Skeletal muscle tissue (tissue), 4 donors: ENCODE data around the gene TRIO. TPM values are rescaled to one million over a fixed set of nuclear protein-coding genes. Genes with fewer than 3 reads are reported as not detected.

Experiments used
- H3K27ac ChIP-seq: one replicate; pipeline ENCODE4 v1.7.0; 2013; ENCODE audit warnings: mild to moderate bottlenecking, low read depth, low read length, inconsistent platforms
- H3K27me3 ChIP-seq, 3 donors: one replicate each; pipeline ENCODE4 v1.7.0; 2013; ENCODE audit warnings: low read length in 3 of 3; ENCODE audit not compliant: control insufficient read depth in 3 of 3, insufficient read depth in 3 of 3
- H3K36me3 ChIP-seq, 3 donors: one replicate each; pipeline ENCODE4 v1.7.0; 2013; ENCODE audit warnings: low read length in 3 of 3; ENCODE audit not compliant: control insufficient read depth in 3 of 3, insufficient read depth in 3 of 3
- H3K4me1 ChIP-seq, 3 donors: one replicate each; pipeline ENCODE4 v1.7.0; 2013; ENCODE audit warnings: low read length in 3 of 3, mild to moderate bottlenecking in 3 of 3; ENCODE audit not compliant: control insufficient read depth in 3 of 3, insufficient read depth in 3 of 3
- H3K4me3 ChIP-seq, 3 donors: one replicate each; pipeline ENCODE4 v1.7.0; 2013; ENCODE audit warnings: low read length in 3 of 3
- H3K9ac ChIP-seq, 3 donors: one replicate each; pipeline ENCODE4 v1.7.0; 2013; ENCODE audit warnings: low read length in 3 of 3, mild to moderate bottlenecking in 3 of 3, moderate library complexity in 2 of 3, low read depth in 1 of 3
- H3K9me3 ChIP-seq, 3 donors: one replicate each; pipeline ENCODE4 v1.7.0; 2013; ENCODE audit warnings: low read length in 3 of 3; ENCODE audit not compliant: control insufficient read depth in 3 of 3
- total RNA-seq: library from RNA; depleted of rRNA; stranded (reverse); fragments of >200 nt; gene quantifications from one replicate; pipeline ENCODE4 v1.2.3, GENCODE V29; 2014
- donor health status: Osteomylitis.

Gene TRIO
- total RNA-seq, 1 donor from 2014 or later: 200 TPM

- Histone ChIP-seq H3K27ac (no peak overlapping the region), H3K36me3 (peaks cover 13 to 22% (median 17%) of the 10 kb centered on the region in 3 donors), H3K4me1 (peaks cover 3 to 15% (median 11%) of the 10 kb centered on the region in 3 donors), H3K4me3 (no peak overlapping the region), H3K27me3 (no peaks in the 10 kb centered on the region), H3K9ac (no peak overlapping the region), H3K9me3 (no peaks in the 10 kb centered on the region)
Measured at GRCh38 chr5:14306329-14306815, 163.2 kb downstream of the TRIO start.

DNA sequence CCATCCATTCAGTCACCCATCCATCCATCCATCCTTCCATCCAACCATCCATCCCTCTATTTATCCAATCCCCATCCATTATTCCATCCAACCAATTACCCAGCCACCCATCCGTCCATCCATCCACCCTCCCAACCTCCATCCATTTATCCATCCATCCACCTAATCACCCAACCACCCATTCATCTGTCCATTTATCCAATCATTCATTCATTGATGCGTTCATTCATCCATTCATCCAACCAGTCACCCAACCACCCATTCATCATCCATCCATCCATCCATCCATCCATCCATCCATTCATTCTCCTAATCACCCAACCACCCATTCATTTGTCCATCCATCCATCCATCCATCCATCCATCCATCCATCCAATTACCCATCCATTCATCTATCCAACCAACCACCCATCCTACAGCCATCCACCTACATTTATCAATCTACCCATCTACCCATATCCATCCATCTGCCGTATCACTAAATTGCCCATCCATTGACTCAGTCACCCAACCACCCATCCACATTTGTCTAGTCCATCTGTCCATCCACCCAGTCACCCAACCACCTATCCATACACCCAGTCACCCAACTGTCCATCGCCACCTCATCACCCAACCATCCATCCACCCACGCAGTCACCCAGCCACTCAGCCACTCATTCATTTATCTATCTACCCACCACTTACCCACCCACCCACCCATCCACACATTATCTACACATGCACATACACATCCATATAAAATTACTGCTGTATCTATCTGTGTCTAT is 165.4 kb downstream of the TRIO start:
- Histone ChIP-seq H3K9me3 (no peaks in the 10 kb centered on the region), H3K27me3 (no peaks in the 10 kb centered on the region), H3K9ac (no peak overlapping the region), H3K36me3 (peaks cover 13 to 21% (median 20%) of the 10 kb centered on the region in 3 donors), H3K4me1 (peaks cover 0 to 12% (median 4%) of the 10 kb centered on the region in 3 donors), H3K4me3 (no peak overlapping the region), H3K27ac (no peak overlapping the region)

DNA sequence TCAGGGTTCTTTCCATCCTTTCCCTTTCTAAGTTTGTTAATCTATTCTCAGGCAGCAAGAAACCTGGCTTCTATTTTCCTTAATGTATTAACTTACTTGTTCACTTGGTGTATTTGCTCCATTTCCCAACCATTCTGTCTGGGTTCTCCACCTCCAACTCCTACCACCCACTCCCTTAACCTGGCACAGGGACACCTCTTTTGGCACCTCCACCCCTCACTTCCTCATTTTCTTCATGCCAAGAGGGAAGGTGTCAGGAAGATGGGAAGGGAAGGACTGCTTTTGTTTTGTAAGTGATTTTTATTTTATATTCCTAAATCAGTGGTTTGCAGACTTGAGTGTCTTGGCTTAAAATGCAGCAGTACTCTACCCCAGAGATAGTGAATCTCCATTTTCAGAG is 166.1 kb downstream of the TRIO start:
- Histone ChIP-seq H3K9me3 (no peaks in the 10 kb centered on the region), H3K4me3 (no peak overlapping the region), H3K36me3 (peaks cover 13 to 21% (median 20%) of the 10 kb centered on the region in 3 donors), H3K27ac (no peak overlapping the region), H3K27me3 (no peaks in the 10 kb centered on the region), H3K4me1 (peaks cover 0 to 16% (median 4%) of the 10 kb centered on the region in 3 donors), H3K9ac (no peak overlapping the region)

DNA sequence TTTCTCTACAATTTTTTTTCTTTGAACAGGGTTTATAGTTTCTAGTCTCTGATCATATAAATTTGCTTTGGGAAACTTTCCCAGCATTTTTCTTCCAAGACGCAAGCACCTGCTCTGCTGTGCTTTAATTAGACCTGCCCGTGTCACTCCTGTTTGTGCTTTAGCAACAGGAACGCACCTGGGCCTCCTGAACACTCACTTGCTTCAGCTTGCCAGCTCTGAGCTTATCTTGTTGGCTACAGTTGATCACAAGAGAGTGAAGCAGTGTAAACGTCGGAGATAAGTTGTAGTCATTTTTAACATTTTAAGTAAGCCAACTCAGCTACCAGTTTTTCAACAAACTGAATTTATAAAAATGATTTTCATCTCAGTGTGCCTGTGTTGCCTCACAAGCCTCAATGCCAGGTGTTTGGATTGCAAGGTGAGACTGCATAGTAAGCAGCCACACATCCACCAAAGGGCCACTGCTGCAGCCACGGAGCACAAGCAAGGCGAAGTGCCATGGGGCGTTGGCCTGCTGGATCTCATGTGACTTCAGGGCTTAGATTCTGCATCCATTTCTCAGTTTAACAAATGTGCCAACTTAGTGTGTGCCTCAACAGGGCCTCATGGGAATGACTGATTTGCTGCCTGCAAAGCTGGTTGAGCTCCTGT is 166.9 kb downstream of the TRIO start:
- H3K36me3 ChIP-seq: peaks cover 13 to 20% (median 19%) of the 10 kb centered on the region in 3 donors
- H3K4me1 ChIP-seq: peaks cover 0 to 16% (median 4%) of the 10 kb centered on the region in 3 donors
- H3K27ac ChIP-seq: no peak overlapping the region
- no peak overlapping the region for H3K4me3 ChIP-seq
- H3K9ac ChIP-seq: no peak overlapping the region
- no peaks in the 10 kb centered on the region for H3K9me3 ChIP-seq
- no peaks in the 10 kb centered on the region for H3K27me3 ChIP-seq

GRCh38 chr5:14310901-14311300 is 167.8 kb downstream of the TRIO start:
- Histone ChIP-seq H3K4me1 (peaks cover 0 to 16% (median 4%) of the 10 kb centered on the region in 3 donors), H3K4me3 (no peak overlapping the region), H3K9ac (no peak overlapping the region), H3K27me3 (no peaks in the 10 kb centered on the region), H3K9me3 (no peaks in the 10 kb centered on the region), H3K36me3 (peaks cover 10 to 13% (median 12%) of the 10 kb centered on the region in 3 donors), H3K27ac (no peak overlapping the region)

DNA sequence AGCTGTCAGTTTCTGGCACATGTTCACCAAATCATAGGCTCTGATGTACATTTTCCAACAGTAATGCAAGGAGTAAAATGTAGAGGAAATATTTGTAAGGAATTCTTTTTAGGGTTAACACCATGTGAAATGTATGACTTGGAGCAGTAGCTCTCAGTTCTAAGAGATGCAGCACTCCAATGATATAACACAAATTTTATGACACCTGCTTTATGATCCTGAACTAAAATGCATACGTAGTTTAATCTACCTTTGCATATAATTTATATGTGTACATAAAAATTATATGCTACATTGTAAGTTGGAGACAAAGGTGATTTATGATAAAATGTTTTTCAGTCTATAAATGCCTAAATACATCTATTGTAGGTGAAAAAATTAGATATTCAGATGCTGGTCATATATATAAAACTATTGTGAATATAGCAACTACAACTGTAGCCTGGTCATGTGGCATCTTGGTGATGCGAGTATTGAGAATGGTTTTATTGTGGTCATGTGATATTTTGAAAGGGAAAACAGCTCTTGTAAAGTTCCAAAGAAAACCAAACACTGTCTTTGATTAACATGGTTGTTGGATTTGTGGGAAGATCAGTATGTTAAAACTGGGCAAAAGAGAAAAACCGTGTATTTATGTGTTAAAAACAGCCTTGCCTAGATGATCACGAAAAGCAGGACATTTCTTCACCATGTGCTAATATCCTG is 171.0 kb downstream of the TRIO start:
- peaks cover 0 to 15% (median 6%) of the 10 kb centered on the region in 3 donors for H3K4me1 ChIP-seq
- H3K9ac ChIP-seq: no peak overlapping the region
- no peaks in the 10 kb centered on the region for H3K27me3 ChIP-seq
- no peak overlapping the region for H3K4me3 ChIP-seq
- no peak overlapping the region for H3K27ac ChIP-seq
- peaks cover 12 to 25% (median 24%) of the 10 kb centered on the region in 3 donors for H3K36me3 ChIP-seq
- H3K9me3 ChIP-seq: no peaks in the 10 kb centered on the region

- peaks cover 0 to 12% (median 6%) of the 10 kb centered on the region in 3 donors for H3K4me1 ChIP-seq
- H3K9ac ChIP-seq: no peak overlapping the region
- H3K9me3 ChIP-seq: no peaks in the 10 kb centered on the region
- peaks cover 11 to 25% (median 19%) of the 10 kb centered on the region in 3 donors for H3K36me3 ChIP-seq
- H3K27ac ChIP-seq: no peak overlapping the region
- no peak overlapping the region for H3K4me3 ChIP-seq
- H3K27me3 ChIP-seq: no peaks in the 10 kb centered on the region
Measured at GRCh38 chr5:14316471-14316870, 173.3 kb downstream of the TRIO start.

- no peaks in the 10 kb centered on the region for H3K27me3 ChIP-seq
- H3K36me3 ChIP-seq: peaks cover 11 to 32% (median 17%) of the 10 kb centered on the region in 3 donors
- no peaks in the 10 kb centered on the region for H3K9me3 ChIP-seq
- no peak overlapping the region for H3K4me3 ChIP-seq
- H3K4me1 ChIP-seq: peaks cover 0 to 3% (median 3%) of the 10 kb centered on the region in 3 donors
- no peak overlapping the region for H3K27ac ChIP-seq
- H3K9ac ChIP-seq: no peak overlapping the region
Measured at GRCh38 chr5:14319102-14319501, 176.0 kb downstream of the TRIO start.

- H3K36me3 ChIP-seq: peaks cover 5 to 24% (median 9%) of the 10 kb centered on the region in 3 donors
Measured at GRCh38 chr5:14321936-14322335, 178.8 kb downstream of the TRIO start.

More at GRCh38 chr5:14321936-14322335, 178.8 kb downstream of the TRIO start:
- Histone ChIP-seq H3K27me3 (no peaks in the 10 kb centered on the region), H3K4me3 (no peak overlapping the region), H3K9me3 (no peaks in the 10 kb centered on the region), H3K4me1 (peaks cover 8 to 15% (median 13%) of the 10 kb centered on the region in 3 donors), H3K27ac (no peak overlapping the region), H3K9ac (no peak overlapping the region)
